ENCODE data around the gene S100A4.
"Not testable (repeated sequence)": the region's sequence is repeated elsewhere in the genome, so short reads cannot be mapped to it uniquely, and the experiment has no call there.

- not testable (repeated sequence) for TF ChIP-seq EZH2 (IDR thresholded peaks at IDR 0.05; ENCODE audit: borderline replicate concordance, insufficient read depth, low read length, poor library complexity, severe bottlenecking); CTCF (IDR thresholded peaks at IDR 0.05; ENCODE audit: poor library complexity, severe bottlenecking); EP300 (conservative IDR thresholded peaks at IDR 0.05; ENCODE audit: poor library complexity, severe bottlenecking); SMC3 (conservative IDR thresholded peaks at IDR 0.05; ENCODE audit: poor library complexity); RAD21 (conservative IDR thresholded peaks at IDR 0.05); TAF1 (IDR thresholded peaks at IDR 0.05; ENCODE audit: low read depth); REST (IDR thresholded peaks at IDR 0.05; ENCODE audit: borderline replicate concordance); POLR2AphosphoS5 (IDR thresholded peaks at IDR 0.05)
Measured at GRCh38 chr1:153562021-153562420, 16.4 kb upstream of the S100A4 start.
